ENCODE data around the gene GP5. TPM values are rescaled to one million over a fixed set of nuclear protein-coding genes. Genes with fewer than 3 reads are reported as not detected.

GP5 gene
- total RNA-seq, 1 experiment from 2014 or later: not detected

DNA sequence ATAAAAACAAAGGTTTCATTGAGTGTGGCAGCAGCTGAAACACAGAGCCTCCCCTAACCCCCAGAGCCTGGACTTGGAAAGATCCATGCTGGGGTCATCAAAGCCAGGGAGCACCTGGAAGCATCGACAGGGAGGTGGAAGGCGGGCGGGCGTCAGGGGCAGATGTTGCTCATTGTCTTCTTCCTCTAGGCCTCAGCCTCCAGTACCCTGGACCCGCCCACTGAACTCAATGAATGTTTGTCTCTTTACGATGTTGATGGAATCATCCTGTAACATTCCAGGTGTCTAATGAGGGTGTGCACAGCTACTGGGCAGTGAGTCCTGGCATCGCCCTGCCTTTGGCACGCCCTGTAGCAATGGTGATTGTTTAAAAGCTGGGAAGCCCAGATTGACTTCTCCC lies 9.8 kb downstream of the GP5 start:
- H2BK20ac ChIP-seq (ENCODE audit: low read depth, low read length, poor library complexity, severe bottlenecking): no peak overlapping the region
- no peak overlapping the region for H2BK5ac ChIP-seq (ENCODE audit: insufficient read length, low read length)
- H3K4me1 Mint-ChIP-seq: peaks cover 9 to 17% of the 10 kb centered on the region in 2 experiments
- H3K18ac ChIP-seq (ENCODE audit: insufficient read length, low read depth, low read length): no peak overlapping the region
- H3K27me3 Mint-ChIP-seq (ENCODE audit: low read depth): no peaks in the 10 kb centered on the region; the same call in 1 of the 2 replicates
- no CpG with 5 or more reads among the region's 8 CpGs for WGBS (ENCODE audit: extremely low coverage, insufficient read length, low lambda C conversion rate)
- H3K23me2 ChIP-seq (ENCODE audit: insufficient read length, low read depth, low read length, poor library complexity, severe bottlenecking): no peaks in the 10 kb centered on the region
- H4K20me1 ChIP-seq (ENCODE audit: control insufficient read depth, insufficient read depth, insufficient read length): no peaks in the 10 kb centered on the region
- no peaks in the 10 kb centered on the region for H3K79me1 ChIP-seq (ENCODE audit: insufficient read depth, low read depth, low read length, poor library complexity, severe bottlenecking)
- no peak overlapping the region for H2AK5ac ChIP-seq (ENCODE audit: insufficient read length, low read length)
- TF ChIP-seq, protein P1, sequence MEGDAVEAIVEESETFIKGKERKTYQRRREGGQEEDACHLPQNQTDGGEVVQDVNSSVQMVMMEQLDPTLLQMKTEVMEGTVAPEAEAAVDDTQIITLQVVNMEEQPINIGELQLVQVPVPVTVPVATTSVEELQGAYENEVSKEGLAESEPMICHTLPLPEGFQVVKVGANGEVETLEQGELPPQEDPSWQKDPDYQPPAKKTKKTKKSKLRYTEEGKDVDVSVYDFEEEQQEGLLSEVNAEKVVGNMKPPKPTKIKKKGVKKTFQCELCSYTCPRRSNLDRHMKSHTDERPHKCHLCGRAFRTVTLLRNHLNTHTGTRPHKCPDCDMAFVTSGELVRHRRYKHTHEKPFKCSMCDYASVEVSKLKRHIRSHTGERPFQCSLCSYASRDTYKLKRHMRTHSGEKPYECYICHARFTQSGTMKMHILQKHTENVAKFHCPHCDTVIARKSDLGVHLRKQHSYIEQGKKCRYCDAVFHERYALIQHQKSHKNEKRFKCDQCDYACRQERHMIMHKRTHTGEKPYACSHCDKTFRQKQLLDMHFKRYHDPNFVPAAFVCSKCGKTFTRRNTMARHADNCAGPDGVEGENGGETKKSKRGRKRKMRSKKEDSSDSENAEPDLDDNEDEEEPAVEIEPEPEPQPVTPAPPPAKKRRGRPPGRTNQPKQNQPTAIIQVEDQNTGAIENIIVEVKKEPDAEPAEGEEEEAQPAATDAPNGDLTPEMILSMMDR (conservative IDR thresholded peaks at IDR 0.05): no peak
- H4K8ac ChIP-seq (replicated peaks; ENCODE audit: insufficient read length, low read depth, low read length): no peak overlapping the region
- no peak overlapping the region for H2BK120ac ChIP-seq (ENCODE audit: low read depth, low read length, poor library complexity, severe bottlenecking)
- no peak overlapping the region for H3K27ac Mint-ChIP-seq
- no peaks in the 10 kb centered on the region for H3K4me1 ChIP-seq (ENCODE audit: insufficient read depth, low read length)
- H3K27me3 ChIP-seq (ENCODE audit: insufficient read depth, low read length): no peaks in the 10 kb centered on the region
- H3T11ph ChIP-seq (ENCODE audit: low read length): no peak overlapping the region
- no peak overlapping the region for H3K23ac ChIP-seq (ENCODE audit: insufficient read length, low read depth, low read length)
- no peaks in the 10 kb centered on the region for H3K79me2 ChIP-seq (ENCODE audit: insufficient read depth, low read length)
- H2AFZ ChIP-seq (ENCODE audit: low read length): no peak overlapping the region
- no peak overlapping the region for H3K27ac ChIP-seq (ENCODE audit: insufficient read length, low read depth, low read length)
- no peak overlapping the region for H4K5ac ChIP-seq (ENCODE audit: insufficient read length, low read depth, low read length)
- H3K9me3 Mint-ChIP-seq: peaks cover 6 to 8% of the 10 kb centered on the region in 2 experiments
- H3K36me3 Mint-ChIP-seq (ENCODE audit: insufficient read depth in 1 of 3, low read depth in 3 of 3): peaks cover 0 to 10% (median 0%) of the 10 kb centered on the region in 3 experiments; a peak in 4 of 7 replicates
- H3K56ac ChIP-seq (ENCODE audit: insufficient read length, low read depth, low read length): no peak overlapping the region
- no peak overlapping the region for H4K91ac ChIP-seq (ENCODE audit: insufficient read length, low read depth, low read length)
- no peak for DNase-seq
- no peak overlapping the region for H2BK12ac ChIP-seq (ENCODE audit: insufficient read length, low read depth, low read length)
- no peak overlapping the region for H2BK15ac ChIP-seq (ENCODE audit: low read depth, low read length)
- no peak overlapping the region; the same call in 1 of the 2 replicates for H3K14ac ChIP-seq (ENCODE audit: insufficient read depth, low read length)
- no peaks in the 10 kb centered on the region for H3K9me3 ChIP-seq (ENCODE audit: control insufficient read depth, low read depth, low read length)
- no peak overlapping the region for H3K4me3 Mint-ChIP-seq
- no peak overlapping the region for H3K9ac ChIP-seq (ENCODE audit: extremely low read depth, insufficient read length, low read length)
- no peak overlapping the region for H3K4me2 ChIP-seq (ENCODE audit: insufficient read depth, insufficient read length, low read length)
- H3K4ac ChIP-seq (ENCODE audit: low read depth, low read length): no peak overlapping the region

All from H9 (cell line).